22Rv1 (cell line): ENCODE measurements around the gene HIVEP3.

Experiments used
- H3K27ac ChIP-seq: fragments of 450-650 bp; 2 replicates; pipeline ENCODE4 v1.5.1; 2017
- ZFX ChIP-seq: fragments of 450-650 bp; IDR thresholded peaks from 2 replicates; pipeline ENCODE4 v1.6.1; 2017; ENCODE audit warnings: antibody characterized with exemption, borderline replicate concordance
- TF ChIP-seq, protein P1 (sequence below): fragments of 450-650 bp; IDR thresholded peaks from 2 replicates; pipeline ENCODE4 v1.5.1; 2017; ENCODE audit warnings: mild to moderate bottlenecking

Gene HIVEP3

DNA sequence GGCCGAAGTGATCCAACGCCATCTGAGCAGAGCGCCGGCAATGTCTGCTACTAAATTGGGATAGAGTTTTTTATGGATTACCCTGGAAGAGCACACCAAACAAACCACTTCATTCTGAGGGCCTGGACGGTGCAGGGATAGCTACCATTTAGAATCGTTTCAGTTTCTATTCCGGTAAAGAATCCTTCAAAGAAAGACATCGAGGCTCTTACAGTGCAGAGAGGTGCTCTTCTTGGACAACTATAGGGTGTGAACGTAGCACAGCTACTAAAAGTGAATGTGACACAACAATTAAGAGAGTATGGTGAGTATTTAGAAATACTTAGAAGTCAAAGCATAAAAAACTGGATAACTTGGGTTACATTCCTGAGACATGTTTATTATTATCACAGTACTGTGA, 16.1 kb downstream of the HIVEP3 start:
- H3K27ac ChIP-seq: no peak overlapping the region
- TF ChIP-seq, protein P1, sequence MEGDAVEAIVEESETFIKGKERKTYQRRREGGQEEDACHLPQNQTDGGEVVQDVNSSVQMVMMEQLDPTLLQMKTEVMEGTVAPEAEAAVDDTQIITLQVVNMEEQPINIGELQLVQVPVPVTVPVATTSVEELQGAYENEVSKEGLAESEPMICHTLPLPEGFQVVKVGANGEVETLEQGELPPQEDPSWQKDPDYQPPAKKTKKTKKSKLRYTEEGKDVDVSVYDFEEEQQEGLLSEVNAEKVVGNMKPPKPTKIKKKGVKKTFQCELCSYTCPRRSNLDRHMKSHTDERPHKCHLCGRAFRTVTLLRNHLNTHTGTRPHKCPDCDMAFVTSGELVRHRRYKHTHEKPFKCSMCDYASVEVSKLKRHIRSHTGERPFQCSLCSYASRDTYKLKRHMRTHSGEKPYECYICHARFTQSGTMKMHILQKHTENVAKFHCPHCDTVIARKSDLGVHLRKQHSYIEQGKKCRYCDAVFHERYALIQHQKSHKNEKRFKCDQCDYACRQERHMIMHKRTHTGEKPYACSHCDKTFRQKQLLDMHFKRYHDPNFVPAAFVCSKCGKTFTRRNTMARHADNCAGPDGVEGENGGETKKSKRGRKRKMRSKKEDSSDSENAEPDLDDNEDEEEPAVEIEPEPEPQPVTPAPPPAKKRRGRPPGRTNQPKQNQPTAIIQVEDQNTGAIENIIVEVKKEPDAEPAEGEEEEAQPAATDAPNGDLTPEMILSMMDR: no peak
- TF ChIP-seq ZFX: no peak

DNA sequence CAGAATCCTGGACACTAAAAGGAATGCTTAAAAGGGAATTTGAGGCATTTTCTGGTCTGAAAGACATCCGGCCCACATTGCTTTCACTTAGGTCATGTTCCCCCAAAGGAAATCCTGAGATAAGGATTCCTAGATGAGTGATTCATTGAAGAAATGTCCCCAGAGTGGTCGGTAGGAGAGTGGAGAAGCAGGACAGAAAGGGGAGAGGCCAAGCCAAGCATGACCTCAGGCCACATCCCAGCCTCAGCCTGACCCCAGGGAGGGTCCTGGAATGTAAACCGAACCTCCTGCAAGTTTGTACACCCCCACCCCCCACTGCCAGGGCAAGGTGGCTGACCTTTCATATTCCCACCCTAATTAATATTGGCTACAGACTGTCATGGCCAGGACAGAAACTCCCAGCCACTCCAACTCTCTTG, 16.6 kb downstream of the HIVEP3 start:
- H3K27ac ChIP-seq: no peak overlapping the region
- TF ChIP-seq ZFX: no peak
- TF ChIP-seq, protein P1: no peak

DNA sequence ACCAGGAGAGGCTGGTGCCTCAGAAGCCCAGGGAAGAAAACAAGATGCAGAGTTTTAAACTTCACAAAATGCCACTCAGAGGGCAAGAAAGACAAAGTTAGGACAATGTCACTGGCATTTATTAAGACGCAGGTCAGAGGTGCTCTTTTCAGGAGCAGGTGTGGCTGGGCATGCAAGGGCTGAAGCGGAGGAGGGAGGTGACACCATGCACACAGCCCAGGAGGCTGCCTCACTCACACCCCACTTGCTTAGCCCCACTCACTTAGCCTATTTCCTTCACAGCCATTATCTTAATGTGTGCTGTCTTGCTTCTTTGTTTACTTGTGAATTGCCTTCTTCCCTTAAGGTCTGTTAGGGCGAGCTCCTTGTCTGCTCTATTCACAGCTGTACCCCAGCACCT, 17.2 kb downstream of the HIVEP3 start:
- no peak overlapping the region for H3K27ac ChIP-seq
- TF ChIP-seq ZFX: no peak
- TF ChIP-seq, protein P1: no peak

DNA sequence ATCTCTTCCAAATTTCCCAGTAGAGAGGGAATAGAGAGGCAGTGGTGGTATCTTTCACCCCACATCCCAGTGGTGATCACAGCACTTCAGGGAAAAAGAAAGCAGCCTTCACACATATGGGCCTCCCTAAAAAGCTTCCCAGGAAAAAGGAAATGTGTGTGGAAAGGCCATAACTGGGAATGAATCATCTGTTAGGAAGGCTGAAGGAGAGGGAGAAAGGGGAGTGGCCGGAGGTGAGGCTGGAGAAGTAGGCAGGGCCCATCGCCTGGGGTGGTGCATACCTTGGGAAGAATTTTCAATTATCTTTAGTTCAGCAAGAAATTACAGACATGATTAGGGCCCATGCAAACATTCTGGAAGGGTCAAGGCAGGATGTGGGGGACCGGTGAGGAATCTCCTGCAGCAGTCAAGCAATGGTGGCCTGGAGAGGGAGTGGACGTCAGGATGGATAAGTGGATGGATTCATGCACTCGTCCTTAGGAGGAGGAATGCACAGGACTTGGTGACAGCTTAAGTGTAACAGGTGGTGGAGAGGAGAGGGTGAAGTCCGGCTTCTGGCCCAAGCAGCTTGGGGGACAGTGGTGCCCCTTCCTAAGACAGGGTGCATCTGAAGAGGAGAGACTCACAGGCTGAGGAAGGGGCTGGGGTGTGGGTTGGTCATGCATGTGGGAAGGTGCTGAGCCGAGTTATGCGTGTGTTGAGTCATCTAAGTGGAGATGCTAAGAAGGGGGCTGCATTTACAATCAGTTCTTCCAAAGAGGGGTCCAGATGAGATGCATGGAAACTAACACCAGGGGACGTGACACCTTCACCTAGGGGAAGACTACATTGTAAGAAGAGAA, 17.9 kb downstream of the HIVEP3 start:
- H3K27ac ChIP-seq: no peak overlapping the region

DNA sequence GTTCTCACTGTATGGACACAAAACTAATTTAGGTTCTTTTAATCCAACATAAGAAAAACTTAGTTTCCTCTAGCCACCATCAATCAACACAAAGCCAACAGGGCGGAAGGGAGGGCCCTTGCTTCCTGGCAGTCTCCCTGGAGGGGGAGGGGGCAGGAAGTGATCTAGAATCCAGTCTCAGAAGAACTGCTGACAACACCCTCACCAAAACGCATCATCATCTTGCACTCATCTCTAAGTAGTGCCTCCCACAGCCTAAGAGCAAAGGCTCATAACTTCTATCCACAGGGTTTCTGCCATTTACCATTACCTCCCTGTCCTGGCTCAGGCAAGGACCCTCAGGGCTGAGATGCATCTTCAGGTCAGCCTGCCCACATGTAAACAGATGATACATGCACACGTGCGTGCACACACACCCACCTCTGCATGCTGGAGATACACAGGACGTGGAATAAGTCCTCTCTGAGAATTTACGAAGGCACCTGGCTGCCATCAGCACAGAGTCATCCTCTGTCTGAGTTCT, 20.5 kb downstream of the HIVEP3 start:
- TF ChIP-seq ZFX: no peak
- TF ChIP-seq, protein P1: no peak
- H3K27ac ChIP-seq: no peak overlapping the region

More for the DNA sequence above, 17.9 kb downstream of the HIVEP3 start:
- TF ChIP-seq, protein P1: no peak
- no peak for TF ChIP-seq ZFX

DNA sequence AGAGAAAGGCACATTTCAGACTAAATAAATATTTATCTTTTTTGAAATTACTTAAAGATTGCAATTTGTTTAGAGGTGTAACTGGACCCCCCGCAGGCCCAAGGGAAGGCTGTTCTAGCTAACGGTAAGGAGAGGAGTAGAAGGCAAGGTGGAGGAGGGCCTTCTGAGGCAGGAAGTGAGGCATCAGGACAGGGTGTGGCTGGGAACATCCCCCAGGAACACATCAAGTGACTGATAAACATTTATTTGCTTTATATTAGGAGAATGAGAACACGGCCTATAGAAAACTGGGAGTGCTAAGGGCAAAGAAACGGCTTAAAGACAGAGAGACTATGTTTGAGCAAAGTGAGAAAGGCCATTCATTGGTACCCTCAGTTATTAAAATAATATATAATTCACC, 23.2 kb downstream of the HIVEP3 start:
- TF ChIP-seq, protein P1: no peak
- no peak for TF ChIP-seq ZFX
- H3K27ac ChIP-seq: no peak overlapping the region

DNA sequence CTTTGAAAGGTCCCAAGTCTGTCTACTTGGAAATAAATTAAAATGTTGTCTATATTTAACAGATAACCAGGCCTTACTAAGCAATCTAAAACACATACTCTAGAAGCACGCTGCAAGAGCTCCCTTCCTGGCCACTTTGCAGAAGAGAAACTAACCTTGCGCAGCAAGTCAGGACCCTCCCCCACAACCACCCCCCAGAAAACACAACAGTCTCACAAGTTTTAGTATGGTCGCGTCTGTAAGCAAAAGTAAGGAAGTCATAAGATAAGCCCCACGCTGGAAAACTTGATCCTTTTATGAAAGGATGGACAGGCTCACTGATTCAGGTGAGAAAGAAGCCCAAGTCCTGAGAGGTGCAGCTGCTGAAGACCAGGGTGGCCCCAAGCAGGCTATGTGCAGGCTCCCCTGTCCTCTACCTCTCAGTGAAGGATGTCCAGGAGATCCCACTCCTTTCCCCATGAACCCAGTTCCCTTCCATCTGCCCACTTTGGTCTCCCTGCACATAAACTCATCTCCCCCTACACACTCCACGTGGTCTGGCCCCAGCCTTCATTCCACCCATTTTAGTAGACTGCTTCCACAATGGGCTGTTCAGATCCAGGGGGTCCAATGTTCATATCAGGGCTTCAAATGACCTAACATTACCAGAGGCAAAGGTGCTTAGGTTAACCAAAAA, 23.8 kb downstream of the HIVEP3 start:
- no peak overlapping the region for H3K27ac ChIP-seq
- TF ChIP-seq, protein P1: no peak
- TF ChIP-seq ZFX: no peak
